WTC11 (cell line): ENCODE results near the gene PCNP. TPM values are rescaled to one million over a fixed set of nuclear protein-coding genes. Genes with fewer than 3 reads are reported as not detected.

Source experiments
- ATAC-seq: fragments of 200-7000 bp; cut with Tn5 transposase; 2 replicates; pipeline ENCODE4 v1.10.0; 2021; ENCODE audit warnings: mild to moderate bottlenecking, moderate library complexity
- CTCF ChIA-PET: fragments of 300-600 bp; sonication (Branson Sonifier 250); formaldehyde crosslinking; loops from one replicate; lab custom pipeline; 2021; ENCODE audit warnings: antibody characterized with exemption; lab: Charles Lee
- POLR2A ChIA-PET: fragments of 350-600 bp; sonication (Branson Sonifier 250); formaldehyde crosslinking; loops from one replicate; lab custom pipeline; 2021; ENCODE audit warnings: antibody characterized with exemption; lab: Charles Lee
- DNase-seq: peaks from one replicate; pipeline ENCODE4 v3.0.0; 2021; ENCODE audit warnings: low spot score
- H3K27ac Mint-ChIP-seq: 2 replicates; pipeline ENCODE4 v1.8.0; 2021; ENCODE audit warnings: mixed read lengths
- H3K27me3 Mint-ChIP-seq: 2 replicates; pipeline ENCODE4 v1.8.0; 2021; ENCODE audit warnings: low read depth, mild to moderate bottlenecking, moderate library complexity, mixed read lengths
- H3K36me3 Mint-ChIP-seq: 2 replicates; pipeline ENCODE4 v1.8.0; 2021; ENCODE audit warnings: mixed read lengths
- H3K4me1 Mint-ChIP-seq: 2 replicates; pipeline ENCODE4 v1.8.0; 2022; ENCODE audit warnings: mixed read lengths
- H3K4me3 Mint-ChIP-seq: 2 replicates; pipeline ENCODE4 v1.8.0; 2021; ENCODE audit warnings: mild to moderate bottlenecking, moderate library complexity, mixed read lengths
- H3K9me3 Mint-ChIP-seq: 2 replicates; pipeline ENCODE4 v1.8.0; 2021; ENCODE audit warnings: mixed read lengths
- CREM ChIP-seq: sonication (generic); formaldehyde crosslinking; IDR thresholded peaks from 2 replicates; pipeline ENCODE4 v1.8.1; 2022; ENCODE audit warnings: mild to moderate bottlenecking, missing genetic modification reagents, moderate library complexity
- E2F4 ChIP-seq: sonication (generic); formaldehyde crosslinking; IDR thresholded peaks from 2 replicates; pipeline ENCODE4 v1.8.1; 2022; ENCODE audit warnings: low read depth, mild to moderate bottlenecking, moderate library complexity, missing genetic modification reagents, borderline replicate concordance
- ETV6 ChIP-seq: sonication (generic); formaldehyde crosslinking; IDR thresholded peaks from 2 replicates; pipeline ENCODE4 v1.8.1; 2022; ENCODE audit warnings: mild to moderate bottlenecking, missing genetic modification reagents
- FOXJ3 ChIP-seq: sonication (generic); formaldehyde crosslinking; IDR thresholded peaks from 2 replicates; pipeline ENCODE4 v1.9.0; 2021; ENCODE audit warnings: missing genetic modification reagents, mild to moderate bottlenecking, borderline replicate concordance
- FOXK1 ChIP-seq: sonication (generic); formaldehyde crosslinking; IDR thresholded peaks from 2 replicates; pipeline ENCODE4 v1.8.0; 2022; ENCODE audit warnings: mild to moderate bottlenecking, moderate library complexity, missing genetic modification reagents
- KAT7 ChIP-seq: sonication (generic); formaldehyde crosslinking; IDR thresholded peaks from 2 replicates; pipeline ENCODE4 v1.8.1; 2023; ENCODE audit warnings: missing genetic modification reagents, mild to moderate bottlenecking, borderline replicate concordance
- MXD4 ChIP-seq: fragments of 250-450 bp; sonication (Bioruptor Pico); IDR thresholded peaks from 2 replicates; pipeline ENCODE4 v1.8.0; 2021; ENCODE audit warnings: mild to moderate bottlenecking, moderate library complexity, borderline replicate concordance
- SOX15 ChIP-seq: fragments of 250-450 bp; sonication (Bioruptor Pico); IDR thresholded peaks from 2 replicates; pipeline ENCODE4 v1.9.0; 2021; ENCODE audit warnings: mild to moderate bottlenecking
- SP1 ChIP-seq: sonication (generic); formaldehyde crosslinking; conservative IDR thresholded peaks from 2 replicates; pipeline ENCODE4 v1.8.1; 2022; ENCODE audit warnings: missing genetic modification reagents
- ZNF232 ChIP-seq: sonication (generic); formaldehyde crosslinking; IDR thresholded peaks from 2 replicates; pipeline ENCODE4 v1.8.0; 2022; ENCODE audit warnings: mild to moderate bottlenecking, missing genetic modification reagents
- ZNF423 ChIP-seq: fragments of 250-450 bp; sonication (Bioruptor Pico); IDR thresholded peaks from 2 replicates; pipeline ENCODE4 v2.1.2; 2022; ENCODE audit warnings: mild to moderate bottlenecking, moderate library complexity
- ZNF671 ChIP-seq: fragments of 250-450 bp; sonication (Bioruptor Pico); IDR thresholded peaks from 2 replicates; pipeline ENCODE4 v1.8.0; 2021; ENCODE audit warnings: mild to moderate bottlenecking
- total RNA-seq: library from RNA; stranded (reverse); gene quantifications from 3 replicates; pipeline ENCODE4 v1.2.3, GENCODE V29; 2021
- TF ChIP-seq, protein P1 (sequence below): fragments of 250-450 bp; sonication (Bioruptor Pico); IDR thresholded peaks from 2 replicates; pipeline ENCODE4 v1.9.0; 2021; ENCODE audit warnings: moderate library complexity, mild to moderate bottlenecking, inconsistent platforms, borderline replicate concordance
- TF ChIP-seq, protein P2 (sequence below): sonication (generic); formaldehyde crosslinking; IDR thresholded peaks from 2 replicates; pipeline ENCODE4 v1.8.1; 2023; ENCODE audit warnings: mild to moderate bottlenecking, missing genetic modification reagents, borderline replicate concordance
- TF ChIP-seq, protein P3 (sequence below): sonication (generic); formaldehyde crosslinking; IDR thresholded peaks from 2 replicates; pipeline ENCODE4 v1.8.1; 2023; ENCODE audit warnings: mild to moderate bottlenecking, missing genetic modification reagents
- TF ChIP-seq, protein P4 (sequence below): sonication (generic); formaldehyde crosslinking; conservative IDR thresholded peaks from 2 replicates; pipeline ENCODE4 v1.8.1; 2022; ENCODE audit warnings: mild to moderate bottlenecking, missing genetic modification reagents
- TF ChIP-seq, protein P5 (sequence below): sonication (generic); formaldehyde crosslinking; IDR thresholded peaks from 2 replicates; pipeline ENCODE4 v1.8.0; 2022; ENCODE audit warnings: missing genetic modification reagents

The PCNP gene
- total RNA-seq, 1 experiment from 2014 or later: 187 TPM

DNA sequence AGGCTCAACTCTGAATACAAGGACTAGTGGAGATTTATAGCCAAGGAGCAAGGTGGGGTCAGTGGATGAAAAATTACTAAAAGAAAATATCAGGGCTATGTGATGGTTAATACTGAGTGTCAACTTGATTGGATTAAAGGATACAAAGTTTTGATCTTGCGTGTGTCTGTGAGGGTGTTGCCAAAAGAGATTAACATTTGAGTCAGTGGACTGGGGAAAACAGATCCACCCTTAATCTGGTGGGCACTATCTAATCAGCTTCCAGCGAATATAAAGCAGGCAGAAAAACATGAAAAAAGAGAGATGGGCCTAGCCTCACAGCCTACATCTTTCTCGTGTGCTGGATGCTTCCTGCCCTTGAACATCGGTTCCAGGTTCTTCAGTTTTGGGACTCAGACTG lies 46.5 kb upstream of the PCNP start (continued):
- TF ChIP-seq E2F4 (no peak), ZNF671 (CRISPR knock-in tag) (no peak), FOXJ3 (no peak), MXD4 (CRISPR knock-in tag) (no peak), KAT7 (CRISPR knock-in tag) (no peak)
- TF ChIP-seq, all 79 proteins: peak for 0

DNA sequence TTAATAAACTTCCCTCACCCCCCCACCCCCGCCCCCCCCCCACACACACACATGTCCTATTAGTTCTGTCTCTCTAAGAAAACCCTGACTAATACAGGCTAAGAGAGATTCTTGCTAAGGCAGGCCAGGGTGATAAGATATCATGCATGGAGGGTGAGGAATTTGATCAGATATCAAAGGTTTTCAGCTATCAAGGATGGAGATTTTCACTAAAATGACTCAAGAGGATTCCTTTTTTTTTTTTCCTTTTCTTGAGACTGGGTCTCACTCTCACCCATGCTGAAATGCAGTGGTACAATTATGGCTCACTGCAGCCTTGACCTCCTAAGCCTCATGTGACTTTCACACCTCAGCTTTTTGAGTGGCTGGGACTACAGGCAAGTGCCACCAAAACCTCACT lies 46.1 kb upstream of the PCNP start:
- H3K9me3 Mint-ChIP-seq: peaks cover 53% of the 10 kb centered on the region
- DNase-seq (no peak), ATAC-seq (no peak)
- peaks cover 47% of the 10 kb centered on the region for H3K36me3 Mint-ChIP-seq
- CTCF ChIA-PET: no interaction called here
- H3K27me3 Mint-ChIP-seq: peaks cover 4% of the 10 kb centered on the region; the same call in 1 of the 2 replicates
- TF ChIP-seq CREM (CRISPR knock-in tag) (no peak), ZNF423 (no peak), FOXK1 (CRISPR knock-in tag) (no peak)
- TF ChIP-seq, protein P1, sequence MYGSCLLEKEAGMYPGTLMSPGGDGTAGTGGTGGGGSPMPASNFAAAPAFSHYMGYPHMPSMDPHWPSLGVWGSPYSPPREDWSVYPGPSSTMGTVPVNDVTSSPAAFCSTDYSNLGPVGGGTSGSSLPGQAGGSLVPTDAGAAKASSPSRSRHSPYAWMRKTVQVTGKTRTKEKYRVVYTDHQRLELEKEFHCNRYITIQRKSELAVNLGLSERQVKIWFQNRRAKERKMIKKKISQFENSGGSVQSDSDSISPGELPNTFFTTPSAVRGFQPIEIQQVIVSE: no peak
- TF ChIP-seq, protein P2, sequence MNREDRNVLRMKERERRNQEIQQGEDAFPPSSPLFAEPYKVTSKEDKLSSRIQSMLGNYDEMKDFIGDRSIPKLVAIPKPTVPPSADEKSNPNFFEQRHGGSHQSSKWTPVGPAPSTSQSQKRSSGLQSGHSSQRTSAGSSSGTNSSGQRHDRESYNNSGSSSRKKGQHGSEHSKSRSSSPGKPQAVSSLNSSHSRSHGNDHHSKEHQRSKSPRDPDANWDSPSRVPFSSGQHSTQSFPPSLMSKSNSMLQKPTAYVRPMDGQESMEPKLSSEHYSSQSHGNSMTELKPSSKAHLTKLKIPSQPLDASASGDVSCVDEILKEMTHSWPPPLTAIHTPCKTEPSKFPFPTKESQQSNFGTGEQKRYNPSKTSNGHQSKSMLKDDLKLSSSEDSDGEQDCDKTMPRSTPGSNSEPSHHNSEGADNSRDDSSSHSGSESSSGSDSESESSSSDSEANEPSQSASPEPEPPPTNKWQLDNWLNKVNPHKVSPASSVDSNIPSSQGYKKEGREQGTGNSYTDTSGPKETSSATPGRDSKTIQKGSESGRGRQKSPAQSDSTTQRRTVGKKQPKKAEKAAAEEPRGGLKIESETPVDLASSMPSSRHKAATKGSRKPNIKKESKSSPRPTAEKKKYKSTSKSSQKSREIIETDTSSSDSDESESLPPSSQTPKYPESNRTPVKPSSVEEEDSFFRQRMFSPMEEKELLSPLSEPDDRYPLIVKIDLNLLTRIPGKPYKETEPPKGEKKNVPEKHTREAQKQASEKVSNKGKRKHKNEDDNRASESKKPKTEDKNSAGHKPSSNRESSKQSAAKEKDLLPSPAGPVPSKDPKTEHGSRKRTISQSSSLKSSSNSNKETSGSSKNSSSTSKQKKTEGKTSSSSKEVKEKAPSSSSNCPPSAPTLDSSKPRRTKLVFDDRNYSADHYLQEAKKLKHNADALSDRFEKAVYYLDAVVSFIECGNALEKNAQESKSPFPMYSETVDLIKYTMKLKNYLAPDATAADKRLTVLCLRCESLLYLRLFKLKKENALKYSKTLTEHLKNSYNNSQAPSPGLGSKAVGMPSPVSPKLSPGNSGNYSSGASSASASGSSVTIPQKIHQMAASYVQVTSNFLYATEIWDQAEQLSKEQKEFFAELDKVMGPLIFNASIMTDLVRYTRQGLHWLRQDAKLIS (CRISPR knock-in tag): no peak
- TF ChIP-seq, protein P3, sequence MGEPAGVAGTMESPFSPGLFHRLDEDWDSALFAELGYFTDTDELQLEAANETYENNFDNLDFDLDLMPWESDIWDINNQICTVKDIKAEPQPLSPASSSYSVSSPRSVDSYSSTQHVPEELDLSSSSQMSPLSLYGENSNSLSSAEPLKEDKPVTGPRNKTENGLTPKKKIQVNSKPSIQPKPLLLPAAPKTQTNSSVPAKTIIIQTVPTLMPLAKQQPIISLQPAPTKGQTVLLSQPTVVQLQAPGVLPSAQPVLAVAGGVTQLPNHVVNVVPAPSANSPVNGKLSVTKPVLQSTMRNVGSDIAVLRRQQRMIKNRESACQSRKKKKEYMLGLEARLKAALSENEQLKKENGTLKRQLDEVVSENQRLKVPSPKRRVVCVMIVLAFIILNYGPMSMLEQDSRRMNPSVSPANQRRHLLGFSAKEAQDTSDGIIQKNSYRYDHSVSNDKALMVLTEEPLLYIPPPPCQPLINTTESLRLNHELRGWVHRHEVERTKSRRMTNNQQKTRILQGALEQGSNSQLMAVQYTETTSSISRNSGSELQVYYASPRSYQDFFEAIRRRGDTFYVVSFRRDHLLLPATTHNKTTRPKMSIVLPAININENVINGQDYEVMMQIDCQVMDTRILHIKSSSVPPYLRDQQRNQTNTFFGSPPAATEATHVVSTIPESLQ (CRISPR knock-in tag): no peak
- TF ChIP-seq, protein P4, sequence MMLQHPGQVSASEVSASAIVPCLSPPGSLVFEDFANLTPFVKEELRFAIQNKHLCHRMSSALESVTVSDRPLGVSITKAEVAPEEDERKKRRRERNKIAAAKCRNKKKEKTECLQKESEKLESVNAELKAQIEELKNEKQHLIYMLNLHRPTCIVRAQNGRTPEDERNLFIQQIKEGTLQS (CRISPR knock-in tag): no peak
- POLR2A ChIA-PET: no interaction called here
- H3K4me3 Mint-ChIP-seq: no peak overlapping the region
- no peak overlapping the region for H3K27ac Mint-ChIP-seq
- peaks cover 34% of the 10 kb centered on the region for H3K4me1 Mint-ChIP-seq

DNA sequence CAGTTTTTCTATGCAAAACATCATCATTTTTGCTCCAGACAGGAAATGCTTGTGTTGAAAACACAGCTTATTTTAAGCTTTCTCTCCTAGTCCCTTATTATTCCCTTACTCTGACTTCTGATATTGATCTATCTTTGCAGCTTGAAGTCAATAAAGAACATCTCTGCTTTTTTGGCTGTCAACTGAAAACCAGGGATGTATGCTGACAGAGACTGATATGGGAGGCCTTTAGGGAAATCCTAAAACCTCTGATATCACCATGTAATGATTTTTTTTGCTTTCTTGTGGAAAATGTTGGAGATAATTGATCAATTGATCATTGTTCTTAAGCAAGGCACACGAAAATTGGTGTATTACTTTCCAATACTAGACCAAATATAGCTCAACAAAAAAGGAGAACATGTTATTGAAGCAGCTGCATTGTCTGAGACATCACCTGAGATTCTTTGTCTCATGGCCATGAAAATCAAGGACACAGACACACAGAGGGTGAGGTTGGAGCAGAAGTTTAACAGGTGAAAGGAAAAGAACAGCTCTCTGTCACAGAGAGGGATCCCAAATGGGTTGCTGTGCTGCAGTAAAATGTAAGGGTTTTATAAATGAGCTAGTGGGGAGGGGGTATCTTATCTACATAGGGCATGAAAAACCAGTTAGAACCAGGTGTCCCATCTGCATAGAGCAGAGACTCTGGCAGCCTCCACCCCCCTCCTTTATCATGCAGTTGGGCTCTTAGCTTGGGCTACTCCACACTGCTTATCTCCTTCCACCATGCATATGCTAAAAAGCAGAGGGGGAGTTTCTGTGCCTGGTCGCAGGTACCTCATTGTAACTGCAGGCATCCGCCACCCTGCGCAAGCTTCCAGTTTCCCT lies 43.9 kb upstream of the PCNP start:
- peaks cover 38% of the 10 kb centered on the region for H3K4me1 Mint-ChIP-seq
- peak; percentile 50 for DNase-seq
- H3K27me3 Mint-ChIP-seq: peaks cover 4% of the 10 kb centered on the region; the same call in 1 of the 2 replicates
- H3K9me3 Mint-ChIP-seq: peaks cover 44% of the 10 kb centered on the region
- CTCF ChIA-PET: interaction anchor here (0.5 to 1.1 kb wide), 5 partner anchors 13 to 148 kb away, joined by 3 to 6 read pairs (median 3); partner anchors contain the start of gene PCNP
- peak overlapping the region; percentile 92 for H3K27ac Mint-ChIP-seq
- peaks cover 39% of the 10 kb centered on the region for H3K36me3 Mint-ChIP-seq
- peak; percentile 100 for ATAC-seq
- POLR2A ChIA-PET: interaction anchor here (0.8 to 1.5 kb wide), 4 partner anchors 11 to 146 kb away, joined by 3 to 8 read pairs (median 4); partner anchors contain the start of genes SENP7, TRMT10C and ZBTB11
- no peak overlapping the region for H3K4me3 Mint-ChIP-seq
- TF ChIP-seq, protein P1: no peak
- TF ChIP-seq, protein P5, sequence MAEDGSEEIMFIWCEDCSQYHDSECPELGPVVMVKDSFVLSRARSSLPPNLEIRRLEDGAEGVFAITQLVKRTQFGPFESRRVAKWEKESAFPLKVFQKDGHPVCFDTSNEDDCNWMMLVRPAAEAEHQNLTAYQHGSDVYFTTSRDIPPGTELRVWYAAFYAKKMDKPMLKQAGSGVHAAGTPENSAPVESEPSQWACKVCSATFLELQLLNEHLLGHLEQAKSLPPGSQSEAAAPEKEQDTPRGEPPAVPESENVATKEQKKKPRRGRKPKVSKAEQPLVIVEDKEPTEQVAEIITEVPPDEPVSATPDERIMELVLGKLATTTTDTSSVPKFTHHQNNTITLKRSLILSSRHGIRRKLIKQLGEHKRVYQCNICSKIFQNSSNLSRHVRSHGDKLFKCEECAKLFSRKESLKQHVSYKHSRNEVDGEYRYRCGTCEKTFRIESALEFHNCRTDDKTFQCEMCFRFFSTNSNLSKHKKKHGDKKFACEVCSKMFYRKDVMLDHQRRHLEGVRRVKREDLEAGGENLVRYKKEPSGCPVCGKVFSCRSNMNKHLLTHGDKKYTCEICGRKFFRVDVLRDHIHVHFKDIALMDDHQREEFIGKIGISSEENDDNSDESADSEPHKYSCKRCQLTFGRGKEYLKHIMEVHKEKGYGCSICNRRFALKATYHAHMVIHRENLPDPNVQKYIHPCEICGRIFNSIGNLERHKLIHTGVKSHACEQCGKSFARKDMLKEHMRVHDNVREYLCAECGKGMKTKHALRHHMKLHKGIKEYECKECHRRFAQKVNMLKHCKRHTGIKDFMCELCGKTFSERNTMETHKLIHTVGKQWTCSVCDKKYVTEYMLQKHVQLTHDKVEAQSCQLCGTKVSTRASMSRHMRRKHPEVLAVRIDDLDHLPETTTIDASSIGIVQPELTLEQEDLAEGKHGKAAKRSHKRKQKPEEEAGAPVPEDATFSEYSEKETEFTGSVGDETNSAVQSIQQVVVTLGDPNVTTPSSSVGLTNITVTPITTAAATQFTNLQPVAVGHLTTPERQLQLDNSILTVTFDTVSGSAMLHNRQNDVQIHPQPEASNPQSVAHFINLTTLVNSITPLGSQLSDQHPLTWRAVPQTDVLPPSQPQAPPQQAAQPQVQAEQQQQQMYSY (CRISPR knock-in tag): peak; percentile 53; the same call in 1 of the 2 replicates
- TF ChIP-seq SP1: 0 out of 2 replicates have a peak, but pooled peaks have one; percentile 47
- TF ChIP-seq, protein P4 (CRISPR knock-in tag): no peak
- no peak for TF ChIP-seq ZNF671 (CRISPR knock-in tag)
- TF ChIP-seq SOX15: no peak
- TF ChIP-seq ZNF232 (CRISPR knock-in tag): peak; percentile 39; the same call in 1 of the 2 replicates
- no peak for TF ChIP-seq ETV6 (CRISPR knock-in tag)
